Testis (tissue), 2 donors: ENCODE data around the gene NUP98.

Source experiments
- CTCF ChIP-seq, 3 experiments: fragments of 450-650 bp in 2 of 3; fragments of 200-600 bp in 1 of 3; sonication (generic) in 1 of 3; IDR thresholded peaks; one replicate each; pipeline ENCODE4 v1.5.1; 2016 to 2019; ENCODE audit warnings: antibody characterized with exemption in 3 of 3, mild to moderate bottlenecking in 2 of 3, moderate library complexity in 1 of 3
- POLR2A ChIP-seq: fragments of 450-650 bp; IDR thresholded peaks from one replicate; pipeline ENCODE4 v1.6.1; 2017; ENCODE audit warnings: antibody characterized with exemption, mild to moderate bottlenecking, moderate library complexity

- TF ChIP-seq POLR2A (no peak), CTCF (IDR thresholded peaks at IDR 0.05) (no peak)
These were observed 123.2 kb downstream of the NUP98 start for GRCh38 chr11:3674189-3674588.
